B cell (primary cell): ENCODE measurements around the gene EPSTI1. TPM values are rescaled to one million over a fixed set of nuclear protein-coding genes. Genes with fewer than 3 reads are reported as not detected.

Experiments used
- ATAC-seq: fragments of 200-7000 bp; cut with Tn5 transposase; one replicate; pipeline ENCODE4 v1.10.0; 2021; ENCODE audit warnings: low read depth, mild to moderate bottlenecking, moderate number of reproducible peaks, moderate library complexity
- CTCF ChIA-PET: fragments of 350-600 bp; sonication (Branson Sonifier 250); formaldehyde crosslinking; loops from one replicate; lab custom pipeline; 2021; ENCODE audit warnings: antibody characterized with exemption, inconsistent platforms; lab: Charles Lee
- POLR2A ChIA-PET: fragments of 350-600 bp; sonication (Branson Sonifier 250); formaldehyde crosslinking; loops from one replicate; lab custom pipeline; 2021; ENCODE audit warnings: antibody characterized with exemption; lab: Charles Lee
- DNase-seq: peaks from one replicate; pipeline ENCODE4 v3.0.0; 2013
- H2AFZ ChIP-seq: 2 replicates; pipeline ENCODE4 v1.6.1; 2012; ENCODE audit warnings: mild to moderate bottlenecking, low read depth, low read length; ENCODE audit not compliant: insufficient read depth, poor library complexity, severe bottlenecking
- H3K27ac ChIP-seq, 2 donors: 1 replicate in 1 of 2; 2 replicates in 1 of 2; pipeline ENCODE4 v1.5.1; 2012 to 2013; ENCODE audit warnings: low read length in 2 of 2, mild to moderate bottlenecking in 2 of 2, moderate library complexity in 1 of 2
- H3K27me3 ChIP-seq, 4 experiments: fragments of 200-600 bp in 1 of 4; sonication (generic) in 1 of 4; replicated peaks in 1 of 4; 1 replicate in 2 of 4; 2 replicates in 2 of 4; pipeline versions ENCODE4 v1.6.1 to v1.7.0; 2013 to 2016; ENCODE audit warnings: low read length in 3 of 4, mild to moderate bottlenecking in 2 of 4, mixed read lengths in 1 of 4, moderate library complexity in 1 of 4; ENCODE audit not compliant: insufficient read depth in 4 of 4, control insufficient read depth in 3 of 4; ENCODE audit errors: control extremely low read depth in 1 of 4
- H3K36me3 ChIP-seq, 2 experiments: replicated peaks in 1 of 2; 1 replicate in 1 of 2; 2 replicates in 1 of 2; pipeline versions ENCODE4 v1.6.1 to v1.7.1; 2013; ENCODE audit warnings: low read length in 1 of 2; ENCODE audit not compliant: insufficient read depth in 2 of 2, control insufficient read depth in 1 of 2; ENCODE audit errors: control extremely low read depth in 1 of 2, extremely low read depth in 1 of 2
- H3K4me1 ChIP-seq, 2 donors: fragments of 200-600 bp in 1 of 2; sonication (generic) in 1 of 2; 1 replicate in 1 of 2; 2 replicates in 1 of 2; pipeline versions ENCODE4 v1.5.1 to v1.6.1; 2013 to 2017; ENCODE audit warnings: low read length in 2 of 2; ENCODE audit not compliant: control insufficient read depth in 2 of 2, insufficient read depth in 2 of 2
- H3K4me2 ChIP-seq: replicated peaks from 2 replicates; pipeline ENCODE3; 2012; ENCODE audit warnings: mild to moderate bottlenecking, low read depth, low read length; ENCODE audit not compliant: poor library complexity, severe bottlenecking
- H3K4me3 ChIP-seq, 5 experiments: fragments of 200-600 bp in 1 of 5; sonication (generic) in 1 of 5; 1 replicate in 3 of 5; 2 replicates in 2 of 5; pipeline versions ENCODE4 v1.5.1 to v1.7.0; 2011 to 2016; ENCODE audit warnings: low read length in 4 of 5, mild to moderate bottlenecking in 4 of 5, low read depth in 2 of 5, control low read depth in 1 of 5, moderate library complexity in 1 of 5; ENCODE audit not compliant: insufficient read depth in 1 of 5; ENCODE audit errors: control extremely low read depth in 1 of 5, extremely low read depth in 1 of 5
- H3K79me2 ChIP-seq: fragments of 200-600 bp; sonication (generic); one replicate; pipeline ENCODE4 v1.6.0; 2016; ENCODE audit warnings: low read length; ENCODE audit not compliant: control insufficient read depth, insufficient read depth
- H3K9ac ChIP-seq: fragments of 200-600 bp; sonication (generic); 2 replicates; pipeline ENCODE4 v1.6.1; 2017; ENCODE audit warnings: mild to moderate bottlenecking, low read length, moderate library complexity
- H3K9me3 ChIP-seq, 3 donors: one replicate each; pipeline versions ENCODE4 v1.6.1 to v1.7.1; 2013; ENCODE audit warnings: low read length in 2 of 3; ENCODE audit not compliant: control insufficient read depth in 2 of 3, insufficient read depth in 1 of 3; ENCODE audit errors: control extremely low read depth in 1 of 3
- H4K20me1 ChIP-seq: 2 replicates; pipeline ENCODE4 v1.6.0; 2012; ENCODE audit warnings: mild to moderate bottlenecking, low read length; ENCODE audit not compliant: insufficient read depth, control insufficient read depth, poor library complexity, severe bottlenecking
- H3K27ac Mint-ChIP-seq: one replicate; pipeline ENCODE4 v1.8.0; 2021; ENCODE audit warnings: mixed read lengths
- H3K27me3 Mint-ChIP-seq: one replicate; pipeline ENCODE4 v1.8.0; 2021; ENCODE audit warnings: mixed read lengths
- H3K4me1 Mint-ChIP-seq: one replicate; pipeline ENCODE4 v1.8.0; 2021; ENCODE audit warnings: mixed read lengths
- H3K4me3 Mint-ChIP-seq: one replicate; pipeline ENCODE4 v1.8.0; 2021; ENCODE audit warnings: mixed read lengths
- H3K9me3 Mint-ChIP-seq: one replicate; pipeline ENCODE4 v1.8.0; 2022; ENCODE audit warnings: mixed read lengths; ENCODE audit not compliant: insufficient read depth
- EZH2 ChIP-seq: IDR thresholded peaks from 2 replicates; pipeline ENCODE4 v1.6.1; 2012; ENCODE audit warnings: borderline replicate concordance, low read depth, mild to moderate bottlenecking, moderate library complexity, low read length; ENCODE audit not compliant: insufficient read depth, poor library complexity, severe bottlenecking
- WGBS: methylation state at CpG from one replicate; pipeline ENCODE4 v1.1.5; 2013; ENCODE audit warnings: missing lambda C conversion rate; ENCODE audit not compliant: insufficient coverage; 5-methylcytosine and 5-hydroxymethylcytosine counted together
- intact Hi-C: fragments of 100-400 bp; cut with micrococcal nuclease; formaldehyde crosslinking; loops from one replicate; pipeline ENCODE4 v1.10.0; 2022
- polyA plus RNA-seq: library from polyadenylated mRNA; depleted of rRNA; stranded (reverse); fragments of >200 nt; gene quantifications from 2 replicates; pipeline ENCODE4 v1.2.3, GENCODE V29; 2012
- total RNA-seq, 2 donors: library from RNA; stranded (reverse); fragments of 120-200 nt in 1 of 2; gene quantifications; 1 replicate in 1 of 2; 2 replicates in 1 of 2; pipeline versions ENCODE4 v1.2.3 to v1.2.4, GENCODE V29; 2013 to 2022
- TF ChIP-seq, protein P1 (sequence below): fragments of 200-600 bp; IDR thresholded peaks from one replicate; pipeline ENCODE4 v1.8.0; 2022; ENCODE audit warnings: antibody characterized with exemption, mild to moderate bottlenecking

Gene EPSTI1
- total and polyA plus RNA-seq, 2 donors (not counting 1 experiment from before 2014, with no cell fraction given), result 13.4 to 41.8 TPM

DNA sequence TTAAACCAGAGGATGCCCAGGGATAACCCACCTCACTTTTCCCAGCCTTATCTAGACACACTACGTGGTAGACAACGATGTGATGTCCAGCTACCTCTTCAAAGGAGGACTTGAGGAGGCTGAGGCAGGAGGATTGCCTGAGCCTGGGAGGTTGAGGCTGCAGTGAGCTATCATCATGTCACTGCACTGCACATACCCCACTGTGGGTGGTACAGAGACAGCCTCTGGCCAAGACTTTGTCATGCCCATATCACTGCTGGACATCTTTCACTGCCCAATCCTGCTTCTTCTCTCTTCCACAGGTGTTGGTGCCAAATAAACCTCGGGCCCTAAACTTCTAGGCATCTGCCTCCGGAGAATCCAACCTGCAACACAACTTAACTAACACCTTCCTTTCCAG lies 124.8 kb downstream of the EPSTI1 start:
- H3K9me3 Mint-ChIP-seq, result no peaks in the 10 kb centered on the region
- WGBS, result 60% methylated on average over 2 of the region's 4 CpGs
- no peaks in the 10 kb centered on the region for H3K4me1 ChIP-seq
- H3K79me2 ChIP-seq, result no peaks in the 10 kb centered on the region
- no peak overlapping the region for H3K4me2 ChIP-seq
- intact Hi-C loops, result no loop called here
- peaks cover 4% of the 10 kb centered on the region for H3K27me3 Mint-ChIP-seq
- no peak for DNase-seq
- H3K27ac ChIP-seq, result no peak overlapping the region
- H3K9ac ChIP-seq, result no peak overlapping the region
- ChIA-PET POLR2A (no interaction called here), CTCF (no interaction called here)
- H3K27me3 ChIP-seq, result peaks cover 0 to 3% (median 0%) of the 10 kb centered on the region in 4 experiments
- no peak overlapping the region for H3K4me3 Mint-ChIP-seq
- H4K20me1 ChIP-seq, result no peaks in the 10 kb centered on the region
- no peak overlapping the region for H2AFZ ChIP-seq
- no peaks in the 10 kb centered on the region for H3K9me3 ChIP-seq
- H3K27ac Mint-ChIP-seq, result no peak overlapping the region
- no peaks in the 10 kb centered on the region for H3K4me1 Mint-ChIP-seq
- H3K36me3 ChIP-seq, result no peaks in the 10 kb centered on the region
- no peak overlapping the region for H3K4me3 ChIP-seq
- ATAC-seq, result no peak
- TF ChIP-seq, protein P1, sequence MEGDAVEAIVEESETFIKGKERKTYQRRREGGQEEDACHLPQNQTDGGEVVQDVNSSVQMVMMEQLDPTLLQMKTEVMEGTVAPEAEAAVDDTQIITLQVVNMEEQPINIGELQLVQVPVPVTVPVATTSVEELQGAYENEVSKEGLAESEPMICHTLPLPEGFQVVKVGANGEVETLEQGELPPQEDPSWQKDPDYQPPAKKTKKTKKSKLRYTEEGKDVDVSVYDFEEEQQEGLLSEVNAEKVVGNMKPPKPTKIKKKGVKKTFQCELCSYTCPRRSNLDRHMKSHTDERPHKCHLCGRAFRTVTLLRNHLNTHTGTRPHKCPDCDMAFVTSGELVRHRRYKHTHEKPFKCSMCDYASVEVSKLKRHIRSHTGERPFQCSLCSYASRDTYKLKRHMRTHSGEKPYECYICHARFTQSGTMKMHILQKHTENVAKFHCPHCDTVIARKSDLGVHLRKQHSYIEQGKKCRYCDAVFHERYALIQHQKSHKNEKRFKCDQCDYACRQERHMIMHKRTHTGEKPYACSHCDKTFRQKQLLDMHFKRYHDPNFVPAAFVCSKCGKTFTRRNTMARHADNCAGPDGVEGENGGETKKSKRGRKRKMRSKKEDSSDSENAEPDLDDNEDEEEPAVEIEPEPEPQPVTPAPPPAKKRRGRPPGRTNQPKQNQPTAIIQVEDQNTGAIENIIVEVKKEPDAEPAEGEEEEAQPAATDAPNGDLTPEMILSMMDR, result no peak
- TF ChIP-seq EZH2, result no peak

DNA sequence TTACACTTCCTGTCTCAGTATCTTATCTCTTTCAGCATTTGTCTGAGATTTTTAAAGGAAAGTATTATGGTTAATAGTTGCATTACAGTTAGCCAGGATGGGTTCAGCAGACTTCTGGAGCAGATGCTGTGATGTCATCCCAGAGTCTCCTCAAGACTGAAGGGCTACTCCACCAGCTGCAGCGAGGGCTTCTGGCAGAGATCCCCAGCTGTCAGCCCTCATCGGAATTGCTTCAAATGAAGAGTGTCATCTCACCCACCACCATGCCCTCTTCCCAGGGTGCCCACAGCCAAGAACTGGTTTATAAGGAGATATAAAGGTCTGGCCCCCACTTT lies 126.3 kb downstream of the EPSTI1 start:
- no peak overlapping the region for H3K4me3 ChIP-seq
- H3K4me3 Mint-ChIP-seq, result no peak overlapping the region
- H3K27ac Mint-ChIP-seq, result no peak overlapping the region
- ChIA-PET POLR2A (no interaction called here), CTCF (no interaction called here)
- H3K27ac ChIP-seq, result no peak overlapping the region
- no peaks in the 10 kb centered on the region for H3K4me1 ChIP-seq
- H3K9me3 ChIP-seq, result no peaks in the 10 kb centered on the region
- no peak overlapping the region for H2AFZ ChIP-seq
- H3K4me2 ChIP-seq, result no peak overlapping the region
- DNase-seq, result no peak
- H3K9me3 Mint-ChIP-seq, result no peaks in the 10 kb centered on the region
- no peaks in the 10 kb centered on the region for H3K79me2 ChIP-seq
- H3K4me1 Mint-ChIP-seq, result no peaks in the 10 kb centered on the region
- peaks cover 0 to 3% (median 0%) of the 10 kb centered on the region in 4 experiments for H3K27me3 ChIP-seq
- intact Hi-C loops, result no loop called here
- no peaks in the 10 kb centered on the region for H3K36me3 ChIP-seq
- ATAC-seq, result no peak
- no peaks in the 10 kb centered on the region for H4K20me1 ChIP-seq
- H3K27me3 Mint-ChIP-seq, result peaks cover 9% of the 10 kb centered on the region
- TF ChIP-seq EZH2, result no peak
- TF ChIP-seq, protein P1, result no peak
- no peak overlapping the region for H3K9ac ChIP-seq
- WGBS, result 100% methylated on average over 1 of the region's 2 CpGs
